ENCODE data around the gene GAB2. TPM values are rescaled to one million over a fixed set of nuclear protein-coding genes. Genes with fewer than 3 reads are reported as not detected.

Gene GAB2
- total and polyA plus RNA-seq, 12 donors, result 2.4 to 22.4 (median 16.2) TPM

DNA sequence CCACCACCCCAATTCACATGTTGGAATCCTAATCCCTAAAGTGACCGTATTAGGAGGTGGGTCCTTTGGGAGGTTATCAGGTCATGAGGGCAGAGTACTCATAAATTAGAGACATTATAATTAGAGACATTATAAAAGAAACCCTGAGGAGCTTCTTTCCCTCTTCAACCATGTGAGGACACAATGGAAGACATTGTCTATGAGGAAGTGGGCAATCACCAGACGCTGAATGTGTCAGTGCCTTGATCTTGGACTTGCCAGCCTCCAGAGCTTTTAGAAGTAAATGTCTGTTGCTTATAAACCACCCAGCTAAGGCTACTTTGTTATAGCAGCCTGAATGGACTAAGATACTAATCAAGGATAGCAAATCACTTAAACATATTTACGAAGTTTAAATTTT is 14.8 kb downstream of the GAB2 start:
- no peak for DNase-seq
- intact Hi-C loops (cut with DNase I), result loop anchor here in 1 of 2 donors (10.0 kb wide), 1 partner anchor 78 kb away; no protein-coding TSS in a partner anchor
- H3K36me3 ChIP-seq (replicated peaks in 1 of 2), result no peaks in the 10 kb centered on the region
- no peaks in the 10 kb centered on the region for H3K9me3 ChIP-seq (replicated peaks in 1 of 3)
- H3K4me1 ChIP-seq (replicated peaks in 1 of 2), result peaks cover 0 to 29% of the 10 kb centered on the region in 2 donors
- H3K27me3 ChIP-seq, result no peaks in the 10 kb centered on the region
- 87 to 96% (median 91%) methylated on average over 3 of the region's 3 CpGs for WGBS, 4 donors
- TF ChIP-seq POLR2A (IDR thresholded peaks at IDR 0.05), result no peak
- TF ChIP-seq, protein P1, sequence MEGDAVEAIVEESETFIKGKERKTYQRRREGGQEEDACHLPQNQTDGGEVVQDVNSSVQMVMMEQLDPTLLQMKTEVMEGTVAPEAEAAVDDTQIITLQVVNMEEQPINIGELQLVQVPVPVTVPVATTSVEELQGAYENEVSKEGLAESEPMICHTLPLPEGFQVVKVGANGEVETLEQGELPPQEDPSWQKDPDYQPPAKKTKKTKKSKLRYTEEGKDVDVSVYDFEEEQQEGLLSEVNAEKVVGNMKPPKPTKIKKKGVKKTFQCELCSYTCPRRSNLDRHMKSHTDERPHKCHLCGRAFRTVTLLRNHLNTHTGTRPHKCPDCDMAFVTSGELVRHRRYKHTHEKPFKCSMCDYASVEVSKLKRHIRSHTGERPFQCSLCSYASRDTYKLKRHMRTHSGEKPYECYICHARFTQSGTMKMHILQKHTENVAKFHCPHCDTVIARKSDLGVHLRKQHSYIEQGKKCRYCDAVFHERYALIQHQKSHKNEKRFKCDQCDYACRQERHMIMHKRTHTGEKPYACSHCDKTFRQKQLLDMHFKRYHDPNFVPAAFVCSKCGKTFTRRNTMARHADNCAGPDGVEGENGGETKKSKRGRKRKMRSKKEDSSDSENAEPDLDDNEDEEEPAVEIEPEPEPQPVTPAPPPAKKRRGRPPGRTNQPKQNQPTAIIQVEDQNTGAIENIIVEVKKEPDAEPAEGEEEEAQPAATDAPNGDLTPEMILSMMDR (IDR thresholded peaks at IDR 0.05), result no peak
- H3K4me3 ChIP-seq, result no peak overlapping the region
- H3K27ac ChIP-seq, result no peak overlapping the region

DNA sequence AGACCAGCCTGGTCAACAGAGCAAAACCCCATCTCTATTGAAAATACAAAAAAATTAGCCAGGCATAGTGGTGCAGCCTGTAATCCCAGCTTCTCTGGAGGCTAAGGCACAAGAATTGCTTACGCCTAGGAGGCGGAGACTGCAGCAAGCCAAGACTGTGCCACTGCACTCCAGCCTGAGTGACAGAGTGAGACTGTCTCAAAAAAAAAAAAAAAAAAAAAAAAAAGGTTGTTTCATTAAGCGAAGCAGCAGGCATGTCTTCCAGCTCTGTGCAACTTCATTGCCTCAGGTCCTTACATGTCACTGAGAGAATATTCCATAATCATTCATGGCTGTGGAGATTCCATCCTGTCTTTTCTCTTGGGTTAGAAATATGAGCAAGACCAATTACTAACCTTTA is 16.9 kb downstream of the GAB2 start:
- Histone ChIP-seq H3K27ac (no peak overlapping the region), H3K4me3 (no peak overlapping the region), H3K36me3 (replicated peaks in 1 of 2) (no peaks in the 10 kb centered on the region), H3K9me3 (replicated peaks in 1 of 3) (no peaks in the 10 kb centered on the region), H3K4me1 (replicated peaks in 1 of 2) (peaks cover 0 to 29% of the 10 kb centered on the region in 2 donors), H3K27me3 (no peaks in the 10 kb centered on the region)
- WGBS, 4 donors, result 90 to 97% (median 96%) methylated on average over 3 of the region's 3 CpGs
- no peak for DNase-seq
- intact Hi-C loops (cut with DNase I), result loop anchor here in 1 of 2 donors (10.0 kb wide), 1 partner anchor 76 kb away; no protein-coding TSS in a partner anchor
- TF ChIP-seq, protein P1 (IDR thresholded peaks at IDR 0.05), result no peak
- no peak for TF ChIP-seq POLR2A (IDR thresholded peaks at IDR 0.05)

DNA sequence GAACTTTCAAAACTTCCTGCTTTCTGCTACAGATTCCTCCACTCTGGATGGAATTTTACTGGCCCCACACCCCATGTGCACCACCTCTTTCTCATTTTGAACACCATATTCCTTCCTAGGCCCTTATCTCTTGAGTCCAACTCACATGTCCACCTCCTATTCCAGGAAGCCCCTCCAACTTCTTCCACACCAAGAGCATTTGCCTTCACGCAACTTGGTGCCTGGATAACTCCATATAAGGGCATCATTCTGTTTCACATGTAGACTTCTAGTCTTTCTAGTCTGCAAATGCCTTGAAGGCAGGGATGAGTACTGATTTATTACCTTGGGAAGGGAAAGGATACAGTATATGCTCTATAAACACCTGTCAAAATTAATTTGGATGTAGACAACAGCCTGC is 17.5 kb downstream of the GAB2 start:
- 90 to 97% (median 93%) methylated on average over 1 of the region's 1 CpG for WGBS, 4 donors
- intact Hi-C loops (cut with DNase I), result loop anchor here in 1 of 2 donors (10.0 kb wide), 1 partner anchor 75 kb away; no protein-coding TSS in a partner anchor
- Histone ChIP-seq H3K36me3 (replicated peaks in 1 of 2) (no peaks in the 10 kb centered on the region), H3K4me1 (replicated peaks in 1 of 2) (peaks cover 0 to 29% of the 10 kb centered on the region in 2 donors), H3K9me3 (replicated peaks in 1 of 3) (no peaks in the 10 kb centered on the region), H3K27me3 (no peaks in the 10 kb centered on the region), H3K27ac (no peak overlapping the region), H3K4me3 (no peak overlapping the region)
- no peak for DNase-seq
- TF ChIP-seq POLR2A (IDR thresholded peaks at IDR 0.05), result no peak
- TF ChIP-seq, protein P1 (IDR thresholded peaks at IDR 0.05), result no peak

DNA sequence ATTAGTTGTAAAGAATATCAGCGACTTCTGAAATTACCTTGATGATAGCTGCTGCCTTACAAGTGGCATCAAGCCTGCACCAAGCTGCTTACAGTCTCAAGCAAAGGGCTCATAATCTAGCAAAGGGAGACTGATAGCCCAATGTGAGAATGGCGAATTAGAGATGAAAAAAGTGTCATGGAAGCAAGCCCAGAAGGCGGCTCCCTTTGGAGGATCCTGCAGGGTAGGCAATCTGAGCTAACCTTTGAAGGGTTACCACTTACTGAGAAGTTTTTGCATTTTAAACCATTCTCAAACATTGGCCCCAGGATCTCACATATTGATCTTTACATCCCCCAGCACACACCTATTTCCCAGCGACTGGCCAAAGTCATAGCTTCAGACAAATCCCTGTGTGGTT is 18.5 kb downstream of the GAB2 start:
- peaks cover 0 to 27% of the 10 kb centered on the region in 2 donors for H3K4me1 ChIP-seq (replicated peaks in 1 of 2)
- TF ChIP-seq, protein P1 (IDR thresholded peaks at IDR 0.05), result no peak
- TF ChIP-seq POLR2A (IDR thresholded peaks at IDR 0.05), result no peak
- no peak overlapping the region for H3K4me3 ChIP-seq
- no peaks in the 10 kb centered on the region for H3K27me3 ChIP-seq
- intact Hi-C loops (cut with DNase I), result no loop called here
- 87 to 91% (median 88%) methylated on average over 4 of the region's 4 CpGs for WGBS, 4 donors
- no peaks in the 10 kb centered on the region for H3K36me3 ChIP-seq (replicated peaks in 1 of 2)
- H3K9me3 ChIP-seq (replicated peaks in 1 of 3), result no peaks in the 10 kb centered on the region
- H3K27ac ChIP-seq, result no peak overlapping the region
- no peak for DNase-seq

All from adrenal gland (tissue), 12 donors.